Measurements from ENCODE around the gene OR6B2.

OR6B2 gene

DNA sequence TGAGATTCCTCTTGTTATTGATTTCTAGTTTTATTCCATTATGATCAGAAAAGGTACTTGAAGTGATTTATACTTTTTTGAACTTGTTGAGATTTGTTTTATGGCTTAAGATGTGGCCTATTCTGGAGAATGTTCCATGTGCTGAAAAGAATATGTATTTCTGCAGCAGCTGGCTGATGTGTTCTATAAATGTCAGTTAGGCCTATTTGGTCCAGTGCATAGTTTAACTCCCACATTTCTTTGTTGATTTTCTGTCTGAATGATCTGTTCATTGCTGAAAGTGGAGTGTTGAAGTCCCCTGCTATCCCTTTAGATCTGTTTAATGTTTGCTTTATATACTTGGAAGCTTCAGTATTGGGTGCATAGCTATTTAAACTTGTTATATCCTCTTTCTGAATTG lies 7.1 kb upstream of the OR6B2 start:
- DNase-seq, result no peak

DNA sequence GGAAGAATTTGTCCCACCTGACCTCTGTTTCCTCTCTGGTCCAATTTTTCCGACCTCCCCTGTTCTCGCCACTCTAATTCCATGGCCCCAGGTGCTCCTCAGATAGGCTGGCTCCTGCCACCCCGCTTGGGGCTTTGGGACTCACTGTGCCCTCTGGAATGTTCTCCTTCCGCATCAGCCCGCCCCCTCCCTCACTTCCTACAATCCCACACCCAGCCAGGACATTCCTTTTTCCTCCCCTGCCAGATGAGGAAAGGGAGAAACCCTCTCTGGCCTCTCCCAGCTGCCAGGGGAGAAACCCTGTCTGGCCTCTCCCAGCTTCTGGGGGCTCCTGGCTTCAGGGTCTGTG lies 3.1 kb upstream of the OR6B2 start:
- no peak for DNase-seq

DNA sequence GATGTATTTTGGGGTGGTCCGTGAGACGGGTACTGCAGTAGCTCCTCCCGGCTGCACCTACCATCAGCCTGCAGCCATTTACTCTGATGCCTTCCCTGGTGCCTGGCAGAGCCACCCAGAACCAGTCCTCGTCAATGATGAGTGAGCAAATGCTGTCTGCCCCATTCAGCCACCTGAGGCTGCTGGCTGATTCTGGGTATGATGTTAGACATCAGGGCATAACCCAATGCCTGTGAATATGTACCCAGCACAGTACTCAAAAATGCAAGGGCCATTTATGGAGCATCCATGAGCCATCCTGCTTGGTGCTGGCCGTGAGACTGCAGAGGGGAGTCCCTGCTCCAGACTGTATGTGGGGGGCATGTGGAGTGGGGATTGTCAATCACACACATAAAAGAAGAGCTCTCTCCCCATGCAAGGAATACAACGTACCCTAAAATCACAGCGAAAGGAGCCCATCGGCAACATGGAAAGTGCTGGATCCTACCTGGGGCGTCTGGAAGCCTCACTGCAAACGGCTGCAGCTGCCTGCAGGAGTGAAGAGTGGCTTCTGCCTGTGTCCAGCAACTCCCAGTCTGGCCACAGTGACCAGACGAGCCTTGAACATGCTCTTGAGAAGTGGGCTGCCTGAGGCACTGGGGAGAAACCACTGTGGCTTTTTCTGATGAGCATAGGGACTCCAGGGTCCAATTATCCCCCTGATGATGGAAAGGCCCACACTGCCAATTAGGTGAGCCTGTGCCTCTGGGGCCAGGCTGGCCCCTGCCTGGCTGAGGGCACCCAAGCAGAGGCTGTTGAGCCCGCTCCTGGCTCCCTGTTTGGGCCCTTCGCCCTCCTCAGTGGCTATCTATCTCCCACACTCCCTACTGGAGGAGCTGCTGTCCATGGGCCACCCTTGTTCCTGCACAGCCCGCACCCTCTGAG lies 2.4 kb upstream of the OR6B2 start:
- no peak for DNase-seq

DNA sequence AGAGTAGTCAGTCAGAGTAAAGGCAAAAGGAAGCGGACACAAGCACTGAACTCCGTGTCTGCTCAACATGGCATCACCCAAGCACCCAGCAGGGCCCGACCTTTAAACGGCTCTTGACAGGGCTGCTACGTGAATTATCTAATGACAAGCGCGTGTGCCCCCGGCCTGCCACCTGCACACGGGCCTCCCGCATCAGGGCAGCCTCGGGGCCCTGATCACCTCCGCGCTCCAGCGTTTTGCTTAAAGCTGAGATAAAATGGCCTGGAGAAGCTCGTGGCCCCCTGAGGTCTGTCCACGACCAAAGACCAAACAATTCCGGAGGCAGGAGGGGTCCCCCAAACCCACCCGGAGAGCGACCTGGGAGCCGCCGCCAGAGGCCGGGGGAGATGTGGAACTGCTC lies 5.5 kb downstream of the OR6B2 start:
- no peak for DNase-seq

DNA sequence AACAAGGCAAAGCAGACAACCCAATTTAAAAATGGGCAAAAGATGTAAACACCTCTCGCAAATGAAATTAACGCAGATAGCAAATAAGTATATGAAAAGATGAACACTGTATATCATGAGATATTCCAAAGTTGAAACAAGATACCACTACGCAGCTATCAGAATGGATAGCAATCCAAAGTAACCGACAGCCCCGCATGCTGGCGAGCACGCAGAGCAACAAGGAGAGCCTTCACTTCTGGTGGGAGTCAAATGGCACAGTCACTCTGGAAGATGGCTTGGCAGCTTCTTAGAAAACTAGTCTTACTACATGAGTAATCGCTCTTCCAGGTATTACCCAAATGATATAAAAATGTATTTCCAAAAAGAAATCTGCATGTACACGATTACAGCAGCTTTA lies 6.4 kb downstream of the OR6B2 start:
- no peak for DNase-seq

DNA sequence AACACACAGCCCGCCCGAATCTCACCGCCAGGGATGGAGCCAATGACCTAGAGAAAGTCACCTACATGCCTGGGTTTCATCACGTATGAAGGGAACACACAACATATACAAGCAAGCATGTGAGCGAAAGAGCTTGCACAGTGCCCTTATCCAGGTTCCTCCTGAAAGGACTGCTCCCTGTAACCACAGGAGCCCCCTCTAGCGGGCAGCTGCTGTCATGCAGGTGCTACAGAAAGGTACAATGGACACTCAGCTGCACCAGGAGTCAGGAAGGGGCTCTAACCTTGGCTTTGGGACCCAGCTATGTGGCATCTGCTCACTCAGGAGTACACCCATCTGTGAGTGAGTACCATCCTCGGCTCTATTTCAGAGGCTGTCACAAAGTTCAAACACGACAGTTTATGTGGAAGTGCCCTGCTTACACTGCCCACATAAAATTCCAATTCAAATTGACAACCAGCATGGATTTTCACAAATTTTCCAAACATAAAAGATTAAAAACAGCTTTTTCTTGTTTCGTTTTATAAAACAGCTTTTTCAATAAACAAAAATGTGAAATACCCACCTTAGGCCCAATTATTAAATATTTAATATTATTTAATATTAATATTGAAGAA lies 8.6 kb downstream of the OR6B2 start:
- no peak for DNase-seq

DNA sequence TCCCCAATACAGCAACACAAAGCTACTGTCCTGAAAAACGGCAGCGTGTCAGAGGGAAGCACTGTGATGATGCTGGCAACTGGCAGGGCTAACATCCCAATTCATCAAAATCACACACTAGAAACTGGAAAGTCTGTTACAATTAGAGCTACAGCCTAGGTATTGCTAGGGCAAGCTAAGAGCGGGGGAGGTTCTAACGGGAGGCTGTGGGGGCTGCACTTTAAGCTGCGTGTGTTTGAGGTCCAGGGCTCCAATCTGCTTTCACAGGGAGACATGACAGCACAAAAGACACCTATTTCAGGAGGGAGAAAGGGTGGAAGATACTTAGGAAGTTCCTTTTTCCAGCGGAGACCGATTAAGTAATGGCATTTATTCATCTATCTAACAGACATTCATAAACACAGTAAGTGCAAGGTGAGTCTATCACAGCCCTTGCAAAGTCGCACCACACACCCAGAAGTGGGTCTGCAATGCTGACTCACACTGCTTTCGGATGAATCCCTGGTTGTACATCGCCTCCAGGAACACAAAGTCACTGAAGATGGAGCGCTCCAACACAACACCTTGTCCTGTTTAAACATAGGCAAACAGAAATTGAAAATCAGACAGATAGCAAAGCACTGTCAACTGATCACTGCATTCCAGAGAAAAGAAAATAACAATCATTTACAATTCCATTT lies 12.0 kb downstream of the OR6B2 start:
- no peak for DNase-seq

DNA sequence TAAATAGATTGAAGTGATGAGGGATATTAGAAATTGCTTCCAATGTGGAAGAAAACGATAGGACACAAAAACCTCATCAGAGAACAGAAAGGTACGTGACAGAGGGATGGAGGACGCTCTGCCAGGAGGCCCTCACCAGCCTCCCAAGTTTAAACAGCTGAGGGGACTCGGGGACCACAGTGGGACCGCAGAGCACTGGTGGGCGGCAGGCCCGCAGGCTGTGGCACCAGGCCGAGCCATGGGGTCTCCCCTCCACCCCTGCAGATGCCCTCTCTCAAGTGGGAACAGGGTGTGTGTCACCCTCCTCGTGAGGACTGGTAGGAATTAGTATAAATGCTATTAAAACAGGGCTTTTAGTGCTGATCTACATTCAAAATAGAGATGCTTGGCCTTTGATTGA lies 15.9 kb downstream of the OR6B2 start:
- no peak for DNase-seq

DNA sequence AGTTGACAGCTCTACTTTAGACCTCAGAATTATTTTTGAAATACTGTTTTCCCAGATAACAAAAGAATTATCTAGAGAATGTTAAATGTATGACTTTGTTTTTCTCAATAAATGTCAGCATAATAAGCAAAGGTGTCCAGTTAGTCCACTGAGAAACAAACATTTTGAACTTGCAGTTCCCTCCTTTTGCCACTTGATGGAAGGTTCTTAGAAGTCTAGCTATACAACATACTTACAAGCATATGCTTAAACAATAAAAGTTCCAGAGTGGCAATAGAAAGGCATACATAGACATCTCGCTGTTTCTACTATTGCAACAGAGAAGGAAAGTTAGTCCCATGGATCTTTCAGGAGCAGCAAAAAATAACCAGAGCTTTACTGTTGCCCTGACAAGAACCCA lies 16.9 kb downstream of the OR6B2 start:
- no peak for DNase-seq

DNA sequence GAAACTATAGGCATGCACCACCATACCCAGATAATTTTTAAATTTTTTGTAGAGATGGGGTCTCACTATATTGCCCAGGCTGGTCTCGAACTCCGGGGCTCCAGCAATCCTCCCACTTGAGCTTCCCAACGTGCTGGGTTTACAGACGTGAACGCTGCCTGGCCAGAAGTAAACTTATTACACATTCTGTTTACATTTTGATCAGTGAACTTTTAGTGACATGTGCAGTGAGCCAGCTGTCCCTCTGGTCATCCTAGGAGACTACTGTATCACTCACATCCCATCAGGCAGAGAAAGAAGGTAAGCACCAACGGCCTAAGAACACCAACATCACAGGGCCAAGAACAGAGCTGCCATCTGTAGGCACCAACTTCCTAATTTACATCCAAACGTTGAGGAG lies 27.2 kb downstream of the OR6B2 start:
- no peak for DNase-seq

DNA sequence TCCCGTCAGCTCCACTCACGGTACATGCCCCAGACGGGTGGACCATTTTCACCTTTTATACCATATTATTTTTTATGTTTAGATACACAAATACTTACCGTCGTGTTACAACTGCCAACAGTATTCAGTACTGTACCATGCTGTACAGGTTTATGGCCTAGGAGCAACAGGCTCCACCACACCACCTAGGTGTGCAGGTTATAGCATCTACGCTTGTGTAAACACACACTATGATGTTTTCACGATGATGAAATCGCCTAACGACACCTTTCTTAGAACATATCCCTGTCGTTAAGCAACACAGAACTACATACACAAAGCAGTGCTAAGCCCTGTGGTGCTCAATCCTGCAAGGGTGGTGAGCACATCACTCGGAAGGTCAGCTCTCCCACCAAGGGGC lies 29.6 kb downstream of the OR6B2 start:
- DNase-seq, result no peak

DNA sequence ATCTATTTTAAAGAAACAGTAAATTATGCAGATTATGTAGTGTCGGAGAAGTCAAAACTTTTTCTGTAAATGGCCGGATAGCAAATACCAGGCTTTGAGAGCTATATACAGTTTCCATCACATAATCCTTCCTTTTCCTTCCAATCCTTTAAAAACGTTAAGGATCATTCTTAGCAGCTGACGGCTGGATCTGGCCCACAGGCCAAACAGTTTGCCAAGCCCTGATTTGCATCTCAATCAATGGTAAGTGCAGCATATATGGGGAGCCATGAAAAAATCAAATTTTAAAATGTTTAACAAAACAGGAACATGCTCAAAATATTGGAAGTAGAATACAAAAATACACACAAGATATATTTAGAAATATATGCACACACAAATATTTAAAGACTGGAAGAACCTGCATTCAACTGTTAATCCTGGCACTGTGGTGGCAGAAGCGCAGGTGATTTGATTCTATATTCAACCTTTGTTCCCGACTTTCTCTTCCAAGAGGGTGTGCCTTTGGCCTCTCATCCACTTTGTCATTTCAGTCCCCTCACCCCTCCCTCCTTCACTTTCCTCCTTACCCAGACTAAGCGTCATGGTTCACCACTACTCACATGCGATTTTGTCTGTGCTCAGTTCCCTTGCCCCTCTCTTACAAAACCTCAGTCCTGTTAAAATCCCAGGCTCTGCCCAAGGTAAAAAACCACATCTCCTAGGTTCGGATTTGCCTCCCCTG lies 32.4 kb downstream of the OR6B2 start:
- DNase-seq, result no peak

DNA sequence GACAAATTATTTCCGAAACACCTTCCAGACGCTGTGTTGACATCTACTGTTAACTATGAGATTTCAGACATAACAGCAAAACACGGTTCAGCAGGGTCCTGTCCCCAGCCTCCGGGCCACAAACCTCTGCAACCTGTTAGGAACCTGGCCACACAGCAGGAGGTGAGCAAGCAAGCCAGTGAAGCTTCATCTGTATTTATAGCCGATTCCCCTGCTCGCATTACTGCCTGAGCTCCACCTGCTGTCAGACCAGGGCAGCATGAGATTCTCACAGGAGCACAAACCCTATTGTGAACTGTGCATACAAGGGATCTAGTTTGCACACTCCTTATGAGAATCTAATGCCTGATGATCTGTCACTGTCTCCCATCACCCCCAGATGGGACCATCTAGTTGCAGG lies 36.1 kb downstream of the OR6B2 start:
- DNase-seq, result no peak

DNA sequence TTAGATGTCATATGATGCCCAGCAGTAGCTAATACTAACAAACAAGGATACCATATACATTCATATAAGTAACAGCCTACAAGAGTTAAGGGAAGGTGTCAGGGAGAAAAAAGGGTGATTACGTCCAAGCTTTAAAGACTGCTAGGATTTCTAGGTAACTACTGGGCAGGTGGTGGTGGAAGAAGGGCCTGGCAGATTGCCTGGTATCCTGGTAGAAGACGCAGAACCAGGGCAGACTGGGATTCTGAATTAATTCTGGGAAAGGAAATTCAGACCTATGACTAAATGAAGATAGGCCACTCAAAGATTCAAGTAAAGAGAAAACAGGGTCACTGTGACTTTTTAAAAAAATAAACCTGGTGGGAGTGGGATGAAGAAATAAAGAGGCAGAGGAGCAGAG lies 36.9 kb downstream of the OR6B2 start:
- DNase-seq, result no peak

DNA sequence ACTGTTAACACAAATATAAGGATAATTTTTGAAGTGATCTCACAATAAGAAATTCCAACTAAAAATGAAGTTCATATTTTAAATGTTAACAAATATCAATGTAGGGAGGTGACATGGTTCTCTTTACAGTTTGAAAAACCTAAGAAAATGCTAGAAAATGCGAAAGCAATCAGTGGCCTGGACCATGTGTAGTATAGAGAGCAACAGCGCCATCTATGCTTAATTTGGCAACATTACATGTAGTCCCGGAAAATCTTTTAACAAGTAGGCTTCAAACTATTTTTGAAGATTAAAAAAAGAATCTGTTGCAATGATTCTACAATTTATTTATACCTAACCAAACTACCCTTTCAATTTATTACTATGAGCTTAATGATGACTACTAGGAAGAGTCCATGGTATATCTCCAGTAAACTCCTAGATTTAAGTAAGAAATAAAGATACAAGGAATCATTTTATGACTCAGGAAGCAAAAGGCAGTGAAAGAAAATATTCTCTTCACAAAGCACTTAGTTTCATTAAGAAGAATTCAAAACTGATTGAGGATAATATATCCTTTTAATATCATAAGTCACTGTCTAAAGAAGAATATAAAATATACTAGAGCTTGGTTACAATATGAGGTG lies 38.4 kb downstream of the OR6B2 start:
- no peak for DNase-seq

DNA sequence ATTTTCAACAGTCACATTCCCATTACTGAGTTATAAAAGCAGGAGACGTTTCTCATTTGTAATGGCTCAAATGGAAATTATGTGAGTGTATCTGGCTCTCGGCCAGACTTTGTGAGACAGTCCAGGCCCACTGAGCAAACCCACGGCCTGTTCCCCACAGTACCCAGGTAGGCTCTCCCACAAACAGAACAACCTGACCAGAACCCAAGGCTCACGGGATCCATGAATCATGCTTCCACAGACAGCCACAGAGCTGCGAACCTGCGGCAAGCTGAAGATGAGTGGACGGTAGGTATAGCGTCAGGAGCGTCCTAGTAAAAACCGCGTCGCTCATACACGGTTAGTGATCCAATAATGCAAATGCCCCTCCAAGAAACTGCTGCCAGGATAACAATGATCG lies 39.3 kb downstream of the OR6B2 start:
- DNase-seq, result no peak

DNA sequence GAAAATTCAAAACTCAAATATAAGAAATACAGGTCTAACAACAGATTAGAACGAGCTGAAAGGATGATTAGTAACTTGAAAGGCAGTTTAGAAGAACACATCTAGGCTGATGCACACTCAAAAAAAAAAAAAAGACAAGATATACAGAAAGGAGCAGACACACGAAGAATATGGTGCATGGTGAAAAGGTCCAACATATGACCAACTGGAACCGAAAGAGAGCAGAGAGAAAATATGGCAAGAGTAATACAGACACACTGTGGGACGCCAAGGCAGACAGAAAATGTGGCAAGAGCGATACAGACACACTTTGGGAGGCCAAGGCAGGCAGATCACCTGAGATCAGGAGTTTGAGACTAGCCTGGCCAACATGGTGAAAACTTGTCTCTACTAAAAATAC lies 44.9 kb downstream of the OR6B2 start:
- no peak for DNase-seq

DNA sequence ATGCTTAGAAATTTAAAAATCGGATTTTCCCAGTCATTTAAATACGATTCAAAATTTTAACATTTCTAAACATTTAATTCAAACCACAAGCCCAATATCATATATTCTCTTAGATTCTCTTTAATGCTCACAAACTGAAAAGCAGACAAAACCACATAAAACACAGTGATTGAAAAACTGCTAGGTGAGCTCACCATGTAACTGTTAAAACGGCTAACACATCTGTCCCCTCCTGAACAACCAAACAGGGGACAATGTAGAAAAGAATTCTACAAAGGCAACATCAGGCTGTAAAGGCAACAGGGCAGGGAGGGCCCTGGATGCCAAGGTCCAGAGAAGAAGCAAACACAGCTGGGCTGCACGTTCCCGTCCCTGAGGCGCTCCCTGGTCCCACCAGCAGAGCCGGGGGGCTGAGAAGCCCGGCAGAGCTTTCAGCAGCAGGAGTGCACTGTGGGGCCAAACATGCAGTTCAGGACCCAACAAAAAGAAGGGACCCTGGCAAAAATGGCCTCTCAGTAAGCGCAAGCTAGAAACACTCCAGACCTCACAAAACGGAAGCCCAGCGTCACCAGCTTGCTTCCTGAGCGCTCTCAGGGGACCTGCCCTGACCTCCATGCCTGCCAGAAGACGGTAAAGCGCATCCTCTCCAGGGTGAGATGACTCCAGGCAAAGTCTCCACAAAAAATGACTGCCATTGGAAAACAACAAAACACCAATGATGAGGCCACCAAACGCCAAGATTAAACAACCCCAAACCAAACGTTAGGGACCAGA lies 45.6 kb downstream of the OR6B2 start:
- DNase-seq, result no peak

DNA sequence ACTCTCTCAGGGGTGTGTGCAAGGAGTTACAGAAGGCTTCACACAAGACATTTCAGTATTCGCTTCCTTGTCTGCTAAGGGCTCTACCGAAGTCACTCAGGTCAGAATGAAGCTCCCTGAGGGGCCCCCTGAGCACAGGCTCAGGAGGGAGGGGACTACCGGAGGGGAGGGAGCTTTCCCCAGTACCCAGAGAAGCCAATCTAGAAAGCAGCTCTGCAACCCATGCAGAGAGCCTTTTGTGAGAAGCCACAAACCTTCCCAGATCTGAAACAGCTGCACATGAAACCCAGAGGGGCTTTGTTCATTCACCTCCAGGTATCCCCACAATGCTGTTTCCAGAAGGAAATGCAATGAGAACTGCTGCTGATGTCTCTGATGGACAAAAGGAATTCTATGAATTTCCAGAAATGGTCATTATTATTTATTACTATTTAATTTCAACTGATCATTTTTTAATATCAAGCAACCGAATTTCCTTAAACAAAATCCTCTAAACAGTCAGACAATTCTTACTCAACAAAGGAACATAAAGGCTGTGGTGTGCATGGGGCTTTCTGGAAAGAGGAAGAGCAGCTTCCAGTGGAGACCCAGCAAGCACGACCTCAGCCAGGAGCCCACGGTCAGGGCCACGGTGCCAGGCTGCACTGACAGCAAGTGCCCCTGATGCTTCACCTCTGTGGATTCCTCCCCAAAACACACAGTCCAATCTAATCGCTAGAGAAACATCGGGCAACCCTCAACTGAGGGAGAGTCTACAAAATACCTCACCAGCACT lies 47.0 kb downstream of the OR6B2 start:
- no peak for DNase-seq

Measured in NCI-H510A (cell line).